Fibroblast of skin of back (primary cell): ENCODE results near the gene PPP2R2D.
A peak's percentile ranks its signal among the peaks of the same experiment; 100 is the strongest.

Experiments used
- DNase-seq: peaks from one replicate; pipeline ENCODE4 v3.0.0-alpha.2; 2013

Gene PPP2R2D

GRCh38 chr10:131929122-131929845 lies 28.5 kb downstream of the PPP2R2D start:
- no peak for DNase-seq

- no peak for DNase-seq
Measured at GRCh38 chr10:131930150-131930549, 29.3 kb downstream of the PPP2R2D start.

GRCh38 chr10:131930586-131931330 lies 29.9 kb downstream of the PPP2R2D start:
- DNase-seq, result no peak

- DNase-seq, result no peak
Measured at GRCh38 chr10:131931981-131932380, 31.2 kb downstream of the PPP2R2D start.

- DNase-seq, result no peak
Measured at GRCh38 chr10:131933016-131933695, 32.3 kb downstream of the PPP2R2D start.

GRCh38 chr10:131933696-131934086 lies 32.9 kb downstream of the PPP2R2D start:
- DNase-seq, result no peak

GRCh38 chr10:131934769-131935168 lies 34.0 kb downstream of the PPP2R2D start:
- DNase-seq, result no peak

- DNase-seq, result no peak
Measured at GRCh38 chr10:131935260-131935659, 34.5 kb downstream of the PPP2R2D start.

- no peak for DNase-seq
Measured at GRCh38 chr10:131936294-131936693, 35.5 kb downstream of the PPP2R2D start.

GRCh38 chr10:131936736-131937135 lies 35.9 kb downstream of the PPP2R2D start:
- no peak for DNase-seq

GRCh38 chr10:131937836-131938235 lies 37.0 kb downstream of the PPP2R2D start:
- no peak for DNase-seq

GRCh38 chr10:131938681-131939080 lies 37.9 kb downstream of the PPP2R2D start:
- no peak for DNase-seq

GRCh38 chr10:131942455-131942854 lies 41.6 kb downstream of the PPP2R2D start:
- DNase-seq, result no peak

- DNase-seq, result no peak
Measured at GRCh38 chr10:131943021-131943814, 42.4 kb downstream of the PPP2R2D start.

- no peak for DNase-seq
Measured at GRCh38 chr10:131944412-131944811, 43.6 kb downstream of the PPP2R2D start.

- DNase-seq, result no peak
Measured at GRCh38 chr10:131944976-131945695, 44.3 kb downstream of the PPP2R2D start.

GRCh38 chr10:131946321-131946751 lies 45.5 kb downstream of the PPP2R2D start:
- peak; percentile 93 for DNase-seq

- no peak for DNase-seq
Measured at GRCh38 chr10:131946880-131947279, 46.1 kb downstream of the PPP2R2D start.

GRCh38 chr10:131947631-131948347 lies 47.0 kb downstream of the PPP2R2D start:
- DNase-seq, result peak; percentile 83

GRCh38 chr10:131948501-131948900 lies 47.7 kb downstream of the PPP2R2D start:
- DNase-seq, result no peak
